HFF-Myc (cell line): Measurements from ENCODE around the gene ANKRD24.

Experiments used
- DNase-seq: peaks from one replicate; pipeline ENCODE4 v3.0.0-alpha.2; 2011; ENCODE audit warnings: low read depth; ENCODE audit errors: extremely low read depth
- H3K4me3 ChIP-seq: replicated peaks from 2 replicates; pipeline ENCODE4 v1.5.1; 2011; ENCODE audit warnings: low read depth, mild to moderate bottlenecking, control low read depth, low read length
- TF ChIP-seq, protein P1 (sequence below): IDR thresholded peaks from 2 replicates; pipeline ENCODE4 v1.5.1; 2012; ENCODE audit warnings: mild to moderate bottlenecking, low read depth, low read length, control low read depth; ENCODE audit errors: missing control alignments

The ANKRD24 gene

DNA sequence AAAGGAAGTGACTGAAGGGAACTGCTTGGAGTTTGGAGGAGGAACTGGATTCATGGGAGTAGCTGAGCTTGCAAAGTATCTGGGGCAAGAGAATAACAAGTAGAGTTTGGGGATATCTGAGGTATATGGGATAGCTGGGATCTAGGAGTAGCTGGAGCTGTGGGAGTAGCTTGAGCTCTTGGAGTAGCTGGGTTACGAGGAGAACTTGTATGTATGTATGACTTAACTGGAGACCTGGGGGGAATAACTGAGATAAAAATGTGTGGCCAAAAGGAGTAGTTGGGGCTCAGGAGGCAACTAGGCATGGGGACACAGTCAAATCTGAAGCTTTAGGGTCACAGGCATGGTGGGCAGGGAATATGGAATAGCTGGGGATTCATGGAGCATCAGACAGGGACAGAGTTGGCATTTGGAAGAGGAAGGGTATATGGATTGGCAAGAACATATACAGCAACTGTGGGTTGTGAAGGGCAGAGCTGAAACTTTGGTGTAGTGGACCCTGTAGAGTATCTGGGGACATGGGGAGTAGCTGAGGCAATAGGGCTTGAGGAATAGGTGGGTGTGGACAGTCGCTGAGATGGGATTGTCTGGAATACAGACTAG is 18.6 kb downstream of the ANKRD24 start:
- no peak overlapping the region for H3K4me3 ChIP-seq
- TF ChIP-seq, protein P1, sequence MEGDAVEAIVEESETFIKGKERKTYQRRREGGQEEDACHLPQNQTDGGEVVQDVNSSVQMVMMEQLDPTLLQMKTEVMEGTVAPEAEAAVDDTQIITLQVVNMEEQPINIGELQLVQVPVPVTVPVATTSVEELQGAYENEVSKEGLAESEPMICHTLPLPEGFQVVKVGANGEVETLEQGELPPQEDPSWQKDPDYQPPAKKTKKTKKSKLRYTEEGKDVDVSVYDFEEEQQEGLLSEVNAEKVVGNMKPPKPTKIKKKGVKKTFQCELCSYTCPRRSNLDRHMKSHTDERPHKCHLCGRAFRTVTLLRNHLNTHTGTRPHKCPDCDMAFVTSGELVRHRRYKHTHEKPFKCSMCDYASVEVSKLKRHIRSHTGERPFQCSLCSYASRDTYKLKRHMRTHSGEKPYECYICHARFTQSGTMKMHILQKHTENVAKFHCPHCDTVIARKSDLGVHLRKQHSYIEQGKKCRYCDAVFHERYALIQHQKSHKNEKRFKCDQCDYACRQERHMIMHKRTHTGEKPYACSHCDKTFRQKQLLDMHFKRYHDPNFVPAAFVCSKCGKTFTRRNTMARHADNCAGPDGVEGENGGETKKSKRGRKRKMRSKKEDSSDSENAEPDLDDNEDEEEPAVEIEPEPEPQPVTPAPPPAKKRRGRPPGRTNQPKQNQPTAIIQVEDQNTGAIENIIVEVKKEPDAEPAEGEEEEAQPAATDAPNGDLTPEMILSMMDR: no peak
- DNase-seq: no peak

DNA sequence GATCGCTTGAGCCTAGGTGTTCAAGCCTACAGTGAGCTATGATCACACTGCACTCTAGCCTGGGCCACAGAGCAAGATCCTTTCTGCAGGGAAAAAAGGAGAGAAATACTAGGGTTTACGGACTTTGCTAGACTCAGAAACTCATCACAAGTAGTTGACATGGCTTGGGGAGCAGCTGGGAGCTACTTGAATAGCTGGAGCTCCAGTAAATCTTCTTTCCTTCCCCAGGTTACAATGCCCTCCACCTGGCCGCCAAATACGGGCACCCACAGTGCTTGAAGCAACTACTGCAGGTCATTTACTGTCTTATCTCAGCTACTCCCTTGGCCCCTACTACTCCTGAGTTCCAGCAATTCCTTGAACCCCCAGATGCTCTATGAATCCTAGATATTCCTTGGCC is 19.3 kb downstream of the ANKRD24 start:
- no peak for DNase-seq
- no peak overlapping the region for H3K4me3 ChIP-seq
- TF ChIP-seq, protein P1: no peak

DNA sequence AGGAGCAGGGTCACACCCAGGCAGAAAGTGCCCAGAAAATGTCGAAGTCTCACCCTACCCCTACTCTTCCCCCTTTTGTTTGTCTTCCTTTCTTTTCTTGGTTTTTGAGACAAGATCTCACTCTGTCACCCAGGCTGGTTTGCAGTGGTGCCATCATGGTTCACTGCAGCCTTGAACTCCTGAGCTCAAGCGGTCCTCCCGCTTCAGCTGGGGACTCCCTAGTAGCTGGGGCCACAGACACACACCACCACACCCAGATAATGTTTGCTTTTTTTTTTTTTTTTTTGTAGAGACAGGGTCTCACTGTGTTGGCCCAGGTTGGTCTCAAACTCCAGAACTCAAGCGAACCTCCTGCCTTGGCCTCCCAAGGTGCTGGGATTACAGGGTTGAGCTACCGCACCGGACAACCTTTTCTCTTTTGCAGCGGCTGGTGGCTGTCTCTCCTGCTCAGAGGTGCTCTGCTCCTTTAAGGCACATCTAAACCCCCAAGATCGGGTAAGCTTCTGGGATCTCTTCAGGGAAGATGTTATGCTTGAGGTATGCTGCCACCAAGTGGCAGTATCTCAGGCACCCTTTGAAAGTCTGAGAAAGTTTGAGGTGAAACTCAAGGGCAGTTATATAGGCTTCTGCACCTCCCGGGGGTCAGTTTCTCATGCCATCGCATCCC is 24.5 kb downstream of the ANKRD24 start:
- H3K4me3 ChIP-seq: no peak overlapping the region
- TF ChIP-seq, protein P1: peak; percentile 25
- DNase-seq: no peak

DNA sequence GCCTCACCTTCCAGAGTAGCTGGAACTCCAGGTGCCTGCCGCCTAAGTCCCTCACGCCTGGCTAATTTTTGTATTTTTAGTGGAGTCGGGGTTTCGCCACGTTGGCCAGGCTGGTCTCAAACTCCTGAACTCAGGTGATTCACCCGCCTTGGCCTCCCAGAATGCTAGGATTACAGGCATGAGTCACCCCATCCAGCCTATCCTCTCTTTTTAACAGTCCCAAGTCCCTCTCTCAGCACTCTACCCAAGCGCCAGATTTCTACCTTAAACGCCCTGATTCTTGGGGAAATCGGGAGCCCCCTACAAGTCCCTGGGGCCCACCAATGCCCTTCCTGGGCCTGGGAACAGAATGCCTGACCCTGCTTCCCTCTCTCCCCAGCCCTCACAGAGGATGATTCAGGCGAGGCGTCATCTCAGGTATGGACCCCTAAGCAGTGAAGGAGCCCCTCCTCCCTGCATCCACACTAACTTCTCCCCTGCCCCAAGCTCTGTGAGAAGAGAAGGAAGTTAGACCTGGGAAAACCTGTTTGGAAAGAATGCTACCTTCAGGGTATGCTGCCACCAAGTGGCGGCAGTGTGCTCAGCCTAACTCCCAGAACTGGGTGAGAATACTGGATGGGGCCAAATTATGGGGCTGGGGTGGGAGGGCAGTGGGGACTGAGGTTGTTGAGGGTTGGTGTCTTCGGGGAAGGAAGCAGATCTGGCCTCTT is 26.1 kb downstream of the ANKRD24 start:
- H3K4me3 ChIP-seq: no peak overlapping the region
- DNase-seq: no peak
- TF ChIP-seq, protein P1: peak; percentile 46

DNA sequence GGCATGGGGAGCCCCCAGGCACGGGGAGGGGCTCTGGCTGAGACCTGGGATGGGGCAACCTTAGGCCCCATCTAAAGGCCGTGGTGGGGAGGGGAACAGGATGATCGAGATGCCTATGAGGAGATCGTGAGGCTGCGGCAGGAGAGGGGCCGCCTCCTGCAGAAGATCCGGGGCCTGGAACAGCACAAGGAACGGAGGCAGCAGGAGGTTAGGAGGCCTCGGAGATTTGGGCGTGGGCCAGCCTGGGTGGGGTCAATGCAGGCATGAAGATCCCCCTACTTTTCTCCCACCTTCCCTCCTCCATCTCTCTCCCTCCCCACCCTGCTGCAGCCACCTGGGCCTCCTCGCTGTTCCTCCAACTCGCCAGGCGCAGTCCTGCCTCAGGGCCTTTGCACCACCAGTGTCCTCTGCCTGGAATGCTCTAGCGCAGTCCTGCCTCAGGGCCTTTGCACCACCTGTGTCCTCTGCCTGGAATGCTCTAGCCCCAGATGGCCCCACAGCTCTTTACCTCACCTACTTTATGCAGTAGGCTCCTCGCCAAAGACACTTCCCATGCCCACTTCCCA is 27.8 kb downstream of the ANKRD24 start:
- no peak for DNase-seq
- TF ChIP-seq, protein P1: no peak
- no peak overlapping the region for H3K4me3 ChIP-seq

DNA sequence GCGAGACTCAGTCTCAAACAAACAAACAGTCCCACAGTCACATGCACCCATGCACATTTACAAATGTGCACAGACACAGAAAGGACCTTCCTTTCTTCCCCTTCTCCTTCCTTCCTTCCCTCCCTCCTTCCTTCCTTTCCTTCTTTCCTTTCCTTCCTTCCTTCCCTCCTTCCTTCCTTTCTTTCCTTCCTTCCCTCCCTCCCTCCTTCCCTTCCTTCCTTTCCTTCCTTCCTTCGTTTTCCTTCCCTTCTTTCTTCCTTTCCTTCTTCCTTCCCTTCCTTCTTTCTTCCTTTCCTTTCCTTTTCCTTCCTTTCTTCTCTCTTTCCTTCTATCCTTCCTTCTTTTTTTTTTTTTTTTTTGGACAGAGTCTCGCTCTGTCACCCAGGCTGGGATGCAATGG is 30.6 kb downstream of the ANKRD24 start:
- no peak overlapping the region for H3K4me3 ChIP-seq
- no peak for DNase-seq
- TF ChIP-seq, protein P1: no peak
